Occipital lobe (tissue), 3 donors: ENCODE measurements around the gene POGZ. TPM values are rescaled to one million over a fixed set of nuclear protein-coding genes. Genes with fewer than 3 reads are reported as not detected.

Source experiments
- DNase-seq: peaks from one replicate; lab custom pipeline; 2025; lab: John Stamatoyannopoulos, UW
- small RNA-seq: library from RNA; depleted of rRNA; stranded (forward); fragments of <200 nt; gene quantifications from one replicate; pipeline ENCODE3, GENCODE V24; 2014
- total RNA-seq: library from RNA; depleted of rRNA; stranded (reverse); fragments of >200 nt; gene quantifications from one replicate; pipeline ENCODE4 v1.2.3, GENCODE V29; 2014

POGZ gene
- total RNA-seq, 1 donor from 2014 or later = 37.3 TPM

- no peak for DNase-seq
Observed at GRCh38 chr1:151372058-151372934, 87.0 kb downstream of the POGZ start, which contains the start of gene SELENBP1. SELENBP1 (minus strand) TSS chr1:151372705; CDS start chr1:151372641, 64 bp downstream.

GRCh38 chr1:151371370-151372057, 87.8 kb downstream of the POGZ start:
- DNase-seq = no peak

GRCh38 chr1:151370211-151370911, 88.9 kb downstream of the POGZ start:
- DNase-seq = no peak

GRCh38 chr1:151369621-151370048, 89.7 kb downstream of the POGZ start:
- no peak for DNase-seq

GRCh38 chr1:151369302-151369610, 90.0 kb downstream of the POGZ start:
- no peak for DNase-seq

GRCh38 chr1:151368393-151369301, 90.6 kb downstream of the POGZ start:
- no peak for DNase-seq

- no peak for DNase-seq
Observed at GRCh38 chr1:151367658-151368392, 91.5 kb downstream of the POGZ start.

GRCh38 chr1:151364996-151365395, 94.3 kb downstream of the POGZ start:
- DNase-seq = no peak

GRCh38 chr1:151362308-151363155, 96.8 kb downstream of the POGZ start:
- no peak for DNase-seq

- no peak for DNase-seq
Observed at GRCh38 chr1:151361883-151362282, 97.4 kb downstream of the POGZ start.

GRCh38 chr1:151356696-151357095, 102.6 kb downstream of the POGZ start:
- no peak for DNase-seq

Small RNAs within 50 kb of the gene (small RNA-seq; reads per million reads assigned to genes)
- gene RNY4P25 = 0.32 reads per million, percentile 18 among the genes with 10 or more reads in this experiment

Other genes with a start within 250 kb of the POGZ start
- gene PSMD4, start 204.8 kb downstream of the POGZ start, total RNA-seq = 82.0 TPM
- gene ZNF687, start 177.2 kb downstream of the POGZ start, total RNA-seq = 6.9 TPM
- 26.4 TPM for gene PI4KB, start 132.1 kb downstream of the POGZ start, total RNA-seq
- 25.0 TPM for gene RFX5, start 112.2 kb downstream of the POGZ start, total RNA-seq
- gene SELENBP1, start 86.8 kb downstream of the POGZ start, total RNA-seq = 9.2 TPM
- 290 TPM for gene PSMB4, start 59.9 kb downstream of the POGZ start, total RNA-seq
- 3.1 TPM for gene CGN, start 51.9 kb upstream of the POGZ start, total RNA-seq
- gene TUFT1, start 80.8 kb upstream of the POGZ start, total RNA-seq = 8.4 TPM
- 88.1 TPM for gene SNX27, start 152.6 kb upstream of the POGZ start, total RNA-seq